Endothelial cell of umbilical vein (primary cell): ENCODE measurements around the gene NPLOC4. TPM values are rescaled to one million over a fixed set of nuclear protein-coding genes. Genes with fewer than 3 reads are reported as not detected.
A peak's percentile ranks its signal among the peaks of the same experiment; 100 is the strongest.

Experiments
- BruUV-seq: library from RNA; stranded (reverse); fragments of 400-500 nt; replicated peaks from 2 replicates; lab custom pipeline; 2021; lab: Mats Ljungman, UMichigan
- CTCF ChIA-PET: fragments of 300-600, 350-600 bp; sonication (Branson Sonifier 250); formaldehyde crosslinking; loops from one replicate; lab custom pipeline; 2021; ENCODE audit warnings: antibody characterized with exemption, inconsistent platforms; lab: Charles Lee
- POLR2A ChIA-PET: fragments of 300-600, 350-600 bp; sonication (Branson Sonifier 250); formaldehyde crosslinking; loops from one replicate; lab custom pipeline; 2021; ENCODE audit warnings: antibody characterized with exemption, inconsistent platforms; lab: Charles Lee
- DNase-seq: peaks from one replicate; pipeline ENCODE4 v3.0.0-alpha.2; 2011; ENCODE audit warnings: low read depth, low spot score
- FAIRE-seq: peaks from 2 replicates; lab custom pipeline; 2011; peaks lifted over from hg19 to GRCh38; lab: Jason Lieb, UNC
- H2AFZ ChIP-seq: 2 replicates; pipeline ENCODE4 v1.6.0; 2012; ENCODE audit warnings: low read depth, low read length, control low read depth, inconsistent platforms
- H3K27ac ChIP-seq: 2 replicates; pipeline ENCODE4 v1.5.1; 2011; ENCODE audit warnings: low read depth, mild to moderate bottlenecking, control low read depth, low read length, moderate library complexity; ENCODE audit not compliant: insufficient read depth
- H3K27me3 ChIP-seq, 2 experiments: 2 replicates each; pipeline versions ENCODE4 v1.6.0 to v1.6.1; 2011; ENCODE audit warnings: low read length in 2 of 2, mixed read lengths in 1 of 2; ENCODE audit not compliant: control insufficient read depth in 2 of 2, insufficient read depth in 2 of 2
- H3K36me3 ChIP-seq, 2 experiments: 2 replicates in 1 of 2; 3 replicates in 1 of 2; pipeline ENCODE4 v1.5.1; 2011; ENCODE audit warnings: low read length in 2 of 2, mild to moderate bottlenecking in 1 of 2, moderate library complexity in 1 of 2; ENCODE audit not compliant: control insufficient read depth in 2 of 2, insufficient read depth in 2 of 2; ENCODE audit errors: extremely low read depth in 1 of 2
- H3K4me1 ChIP-seq: 3 replicates; pipeline ENCODE4 v1.5.1; 2011; ENCODE audit warnings: mild to moderate bottlenecking, low read length; ENCODE audit not compliant: control insufficient read depth, insufficient read depth; ENCODE audit errors: extremely low read depth
- H3K4me2 ChIP-seq: 2 replicates; pipeline ENCODE4 v1.6.1; 2011; ENCODE audit warnings: low read length, control low read depth, mixed read lengths; ENCODE audit not compliant: insufficient read depth
- H3K4me3 ChIP-seq, 3 experiments: fragments of 200-600 bp in 1 of 3; sonication (generic), shearing (Covaris generic) in 1 of 3; replicated peaks in 1 of 3; 2 replicates each; pipeline ENCODE4 v1.5.1; 2011 to 2016; ENCODE audit warnings: control low read depth in 3 of 3, low read length in 3 of 3, mild to moderate bottlenecking in 2 of 3, inconsistent platforms in 1 of 3, low read depth in 1 of 3, moderate library complexity in 1 of 3; ENCODE audit not compliant: insufficient read depth in 1 of 3
- H3K79me2 ChIP-seq: 2 replicates; pipeline ENCODE4 v1.6.0; 2012; ENCODE audit warnings: low read length, inconsistent platforms; ENCODE audit not compliant: control insufficient read depth, insufficient read depth
- H3K9ac ChIP-seq: replicated peaks from 2 replicates; pipeline ENCODE3; 2011; ENCODE audit warnings: low read length, control low read depth; ENCODE audit not compliant: insufficient read depth; ENCODE audit errors: extremely low read depth
- H3K9me1 ChIP-seq: replicated peaks from 3 replicates; pipeline ENCODE4 v1.6.0; 2011; ENCODE audit warnings: mild to moderate bottlenecking, low read length; ENCODE audit not compliant: control insufficient read depth, insufficient read depth; ENCODE audit errors: extremely low read depth
- H3K9me3 ChIP-seq: replicated peaks from 2 replicates; pipeline ENCODE4 v1.5.1; 2012; ENCODE audit warnings: low read length, inconsistent platforms; ENCODE audit not compliant: control insufficient read depth, insufficient read depth
- H4K20me1 ChIP-seq: replicated peaks from 2 replicates; pipeline ENCODE3; 2011; ENCODE audit warnings: mild to moderate bottlenecking, low read length; ENCODE audit not compliant: control insufficient read depth, insufficient read depth; ENCODE audit errors: extremely low read depth
- EZH2 ChIP-seq: IDR thresholded peaks from 2 replicates; pipeline ENCODE4 v1.6.1; 2012; ENCODE audit warnings: borderline replicate concordance, low read depth, mild to moderate bottlenecking, moderate library complexity, low read length, inconsistent platforms; ENCODE audit not compliant: severe bottlenecking
- FOS ChIP-seq: IDR thresholded peaks from 2 replicates; pipeline ENCODE4 v1.6.1; 2011; ENCODE audit warnings: mild to moderate bottlenecking, low read length, moderate library complexity, borderline replicate concordance; ENCODE audit not compliant: insufficient read depth
- GATA2 ChIP-seq: IDR thresholded peaks from 2 replicates; pipeline ENCODE4 v1.7.0; 2011; ENCODE audit warnings: low read depth, mild to moderate bottlenecking, moderate library complexity, mixed read lengths, low read length; ENCODE audit not compliant: insufficient read length, insufficient read depth
- MYC ChIP-seq: IDR thresholded peaks from one replicate; pipeline ENCODE4 v1.6.1; 2011; ENCODE audit warnings: mild to moderate bottlenecking, low read depth, low read length
- POLR2A ChIP-seq: IDR thresholded peaks from 2 replicates; pipeline ENCODE4 v1.6.1; 2012; ENCODE audit warnings: low read depth, mild to moderate bottlenecking, control low read depth, low read length
- POLR2AphosphoS5 ChIP-seq: IDR thresholded peaks from 2 replicates; pipeline ENCODE4 v1.6.1; 2012; ENCODE audit warnings: low read depth, mild to moderate bottlenecking, control low read depth, low read length, moderate library complexity; ENCODE audit not compliant: insufficient read depth
- dilution Hi-C: fragments of 300-500 bp; cut with MboI; formaldehyde crosslinking; loops from one replicate; pipeline ENCODE4 v1.15.0; 2019; ENCODE audit warnings: low sequenced_read_pairs; ENCODE audit not compliant: extremely low pct_ligation_motif_present
- intact Hi-C: fragments of 100-400 bp; cut with micrococcal nuclease; formaldehyde crosslinking; loops from one replicate; pipeline ENCODE4 v1.10.0; 2022
- polyA plus RNA-seq, 4 experiments: library from polyadenylated mRNA; depleted of rRNA in 3 of 4; stranded (reverse) in 3 of 4; unstranded in 1 of 4; fragments of >200 nt; gene quantifications; 2 replicates each; pipeline versions ENCODE4 v1.2.1 to v1.2.3, GENCODE V29; 2011 to 2012; ENCODE audit warnings: missing spikeins in 1 of 4
- total RNA-seq: library from RNA; stranded (reverse); gene quantifications from 2 replicates; pipeline ENCODE4 v1.2.3, GENCODE V29; 2021
- TF ChIP-seq, protein P1 (sequence below): IDR thresholded peaks from 2 replicates; pipeline ENCODE4 v1.6.1; 2011; ENCODE audit not compliant: insufficient read depth, insufficient read length

The NPLOC4 gene
- total and polyA plus RNA-seq, 2 donors (not counting 3 experiments of a cell fraction or from before 2014, with no cell fraction given), result 150 to 175 TPM

DNA sequence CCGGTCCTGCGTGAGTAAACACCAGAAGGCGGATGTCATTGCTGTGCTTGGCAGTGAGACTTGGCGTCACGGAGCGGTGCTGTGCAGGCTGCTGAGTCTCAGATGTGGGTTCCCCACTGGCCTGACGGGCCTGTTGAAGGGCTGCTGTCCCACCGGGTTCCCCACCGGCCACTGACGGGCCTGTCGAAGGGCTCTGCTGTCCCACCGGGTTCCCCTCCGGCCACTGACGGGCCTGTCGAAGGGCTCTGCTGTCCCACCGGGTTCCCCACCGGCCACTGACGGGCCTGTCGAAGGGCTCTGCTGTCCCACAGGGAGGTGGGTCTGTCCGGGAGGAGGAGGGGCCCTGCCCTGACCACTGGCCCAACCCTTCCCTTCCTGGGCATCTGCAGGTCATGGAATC lies 49.7 kb upstream of the NPLOC4 start:
- dilution Hi-C loops, result no loop called here
- no peaks in the 10 kb centered on the region for H4K20me1 ChIP-seq

GRCh38 chr17:81685108-81685507 lies 48.2 kb upstream of the NPLOC4 start:
- peaks cover 16% of the 10 kb centered on the region for H3K4me1 ChIP-seq
- no peak for TF ChIP-seq POLR2A
- TF ChIP-seq GATA2, result no peak
- TF ChIP-seq POLR2AphosphoS5, result no peak
- TF ChIP-seq EZH2, result no peak
- TF ChIP-seq FOS, result no peak
- TF ChIP-seq MYC, result no peak
- TF ChIP-seq, protein P1, sequence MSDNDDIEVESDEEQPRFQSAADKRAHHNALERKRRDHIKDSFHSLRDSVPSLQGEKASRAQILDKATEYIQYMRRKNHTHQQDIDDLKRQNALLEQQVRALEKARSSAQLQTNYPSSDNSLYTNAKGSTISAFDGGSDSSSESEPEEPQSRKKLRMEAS, result no peak
- H3K27me3 ChIP-seq, result no peaks in the 10 kb centered on the region
- FAIRE-seq (peak; percentile 53), DNase-seq (peak; percentile 17)
- peak overlapping the region; percentile 50 for H3K27ac ChIP-seq
- intact Hi-C loops, result loop anchor here (2.0 kb wide), 1 partner anchor 18 kb away; the partner anchor contains the start of gene MRPL12
- peaks cover 79% of the 10 kb centered on the region for H3K79me2 ChIP-seq
- peak overlapping the region in 2 of 3 experiments; percentile 50 to 93 for H3K4me3 ChIP-seq
- peak overlapping the region; percentile 87 for H3K9ac ChIP-seq
- no peaks in the 10 kb centered on the region for H3K9me3 ChIP-seq
- POLR2A ChIA-PET, result no interaction called here
- CTCF ChIA-PET, result interaction anchor here (0.9 to 3.0 kb wide), 2 partner anchors 9 to 17 kb away, joined by 3 to 19 read pairs; partner anchors contain the start of gene MRPL12
- no TSS peak for BruUV-seq
- H3K36me3 ChIP-seq, result peaks cover 9 to 47% of the 10 kb centered on the region in 2 experiments
- no peak overlapping the region for H2AFZ ChIP-seq
- H3K9me1 ChIP-seq, result no peaks in the 10 kb centered on the region
- no peaks in the 10 kb centered on the region for H4K20me1 ChIP-seq
- H3K4me2 ChIP-seq, result peak overlapping the region; percentile 48
- dilution Hi-C loops, result no loop called here

More for the DNA sequence above, 49.7 kb upstream of the NPLOC4 start:
- no peak for TF ChIP-seq EZH2
- H3K4me3 ChIP-seq, result no peak overlapping the region
- no TSS peak for BruUV-seq
- no peak overlapping the region for H2AFZ ChIP-seq
- peaks cover 11 to 58% of the 10 kb centered on the region in 2 experiments for H3K36me3 ChIP-seq
- ChIA-PET CTCF (no interaction called here), POLR2A (no interaction called here)
- no peaks in the 10 kb centered on the region for H3K9me3 ChIP-seq
- no peaks in the 10 kb centered on the region for H3K27me3 ChIP-seq
- no peaks in the 10 kb centered on the region for H3K9me1 ChIP-seq
- H3K9ac ChIP-seq, result no peak overlapping the region
- H3K4me1 ChIP-seq, result peaks cover 16% of the 10 kb centered on the region
- H3K79me2 ChIP-seq, result peaks cover 78% of the 10 kb centered on the region
- intact Hi-C loops, result no loop called here
- no peak overlapping the region for H3K27ac ChIP-seq
- no peak overlapping the region for H3K4me2 ChIP-seq
- FAIRE-seq (no peak), DNase-seq (no peak)
